ENCODE measurements around the gene LAMTOR4.

The LAMTOR4 gene

DNA sequence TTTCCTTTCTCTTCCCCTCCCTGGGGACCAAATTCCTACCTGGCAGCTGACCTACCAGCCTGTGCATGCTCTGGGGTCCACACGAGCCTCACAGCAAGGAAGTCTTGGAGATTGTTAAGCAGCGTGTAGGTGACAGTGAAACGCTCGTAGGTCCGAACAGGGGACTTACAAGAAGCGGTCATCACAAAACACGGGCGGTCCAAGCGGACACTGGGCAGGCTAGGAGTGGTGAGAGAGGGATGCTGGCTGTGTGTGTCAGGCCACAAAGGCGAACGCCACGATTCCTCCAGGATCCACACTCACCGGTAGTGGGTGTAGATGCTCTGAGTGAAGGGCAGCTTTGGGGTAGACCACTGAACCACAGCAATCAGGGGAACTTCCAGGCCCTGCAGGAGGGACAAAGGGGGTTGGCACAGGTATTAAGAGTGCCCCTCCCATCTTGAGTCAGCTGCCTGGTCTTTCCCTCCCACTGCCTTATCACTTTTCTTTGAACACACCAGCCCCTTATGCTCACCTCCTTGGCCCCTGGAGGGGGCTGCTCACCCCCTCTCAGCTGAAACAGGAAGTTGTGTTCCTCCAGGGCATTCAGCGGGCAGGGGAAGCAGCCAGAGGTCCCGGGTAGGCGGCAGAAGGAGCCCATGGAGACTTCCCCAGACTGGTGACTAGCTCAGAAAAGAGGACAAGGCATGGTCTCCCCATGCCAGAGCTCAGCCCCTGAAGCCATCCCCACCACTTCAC lies 7.8 kb downstream of the LAMTOR4 start:
- Histone ChIP-seq H3K4me1 (ENCODE audit: low read length) (peaks cover 29% of the 10 kb centered on the region), H3K9ac (ENCODE audit: low read length) (no peak overlapping the region), H3K4me2 (ENCODE audit: low read length) (0 out of 2 replicates have a peak overlapping the region, but pooled peaks have one; percentile 94), H2AFZ (ENCODE audit: low read depth, low read length) (no peak overlapping the region), H3K27ac (ENCODE audit: low read length) (no peak overlapping the region), H3K36me3 (replicated peaks; ENCODE audit: low read depth, low read length) (peaks cover 32% of the 10 kb centered on the region), H3K4me3 (ENCODE audit: low read length) (no peak overlapping the region), H4K20me1 (ENCODE audit: insufficient read depth, low read length) (peaks cover 2% of the 10 kb centered on the region; the same call in 1 of the 2 replicates), H3K79me2 (ENCODE audit: low read length) (peaks cover 14% of the 10 kb centered on the region; the same call in 1 of the 2 replicates), H3K9me3 (ENCODE audit: insufficient read depth, low read length) (no peaks in the 10 kb centered on the region), H3K27me3 (ENCODE audit: low read depth, low read length) (no peaks in the 10 kb centered on the region)
- TF ChIP-seq EZH2phosphoT487 (IDR thresholded peaks at IDR 0.05; ENCODE audit: low read depth): no peak
- TF ChIP-seq, protein P1, sequence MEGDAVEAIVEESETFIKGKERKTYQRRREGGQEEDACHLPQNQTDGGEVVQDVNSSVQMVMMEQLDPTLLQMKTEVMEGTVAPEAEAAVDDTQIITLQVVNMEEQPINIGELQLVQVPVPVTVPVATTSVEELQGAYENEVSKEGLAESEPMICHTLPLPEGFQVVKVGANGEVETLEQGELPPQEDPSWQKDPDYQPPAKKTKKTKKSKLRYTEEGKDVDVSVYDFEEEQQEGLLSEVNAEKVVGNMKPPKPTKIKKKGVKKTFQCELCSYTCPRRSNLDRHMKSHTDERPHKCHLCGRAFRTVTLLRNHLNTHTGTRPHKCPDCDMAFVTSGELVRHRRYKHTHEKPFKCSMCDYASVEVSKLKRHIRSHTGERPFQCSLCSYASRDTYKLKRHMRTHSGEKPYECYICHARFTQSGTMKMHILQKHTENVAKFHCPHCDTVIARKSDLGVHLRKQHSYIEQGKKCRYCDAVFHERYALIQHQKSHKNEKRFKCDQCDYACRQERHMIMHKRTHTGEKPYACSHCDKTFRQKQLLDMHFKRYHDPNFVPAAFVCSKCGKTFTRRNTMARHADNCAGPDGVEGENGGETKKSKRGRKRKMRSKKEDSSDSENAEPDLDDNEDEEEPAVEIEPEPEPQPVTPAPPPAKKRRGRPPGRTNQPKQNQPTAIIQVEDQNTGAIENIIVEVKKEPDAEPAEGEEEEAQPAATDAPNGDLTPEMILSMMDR (IDR thresholded peaks at IDR 0.05; ENCODE audit: low read depth, low read length): no peak

- peak overlapping the region; percentile 94; the same call in 1 of the 2 replicates for H3K4me2 ChIP-seq (ENCODE audit: low read length)
- H3K36me3 ChIP-seq (replicated peaks; ENCODE audit: low read depth, low read length): peaks cover 29% of the 10 kb centered on the region
- no peak overlapping the region for H3K27ac ChIP-seq (ENCODE audit: low read length)
- no peak overlapping the region for H3K9ac ChIP-seq (ENCODE audit: low read length)
- H3K79me2 ChIP-seq (ENCODE audit: low read length): peaks cover 11% of the 10 kb centered on the region; the same call in 1 of the 2 replicates
- H3K9me3 ChIP-seq (ENCODE audit: insufficient read depth, low read length): no peaks in the 10 kb centered on the region
- H3K4me1 ChIP-seq (ENCODE audit: low read length): peaks cover 25% of the 10 kb centered on the region
- H3K27me3 ChIP-seq (ENCODE audit: low read depth, low read length): no peaks in the 10 kb centered on the region
- no peak overlapping the region for H2AFZ ChIP-seq (ENCODE audit: low read depth, low read length)
- no peak overlapping the region for H3K4me3 ChIP-seq (ENCODE audit: low read length)
- H4K20me1 ChIP-seq (ENCODE audit: insufficient read depth, low read length): peaks cover 2% of the 10 kb centered on the region; the same call in 1 of the 2 replicates
- TF ChIP-seq EZH2phosphoT487 (IDR thresholded peaks at IDR 0.05; ENCODE audit: low read depth): no peak
- TF ChIP-seq, protein P1 (IDR thresholded peaks at IDR 0.05; ENCODE audit: low read depth, low read length): no peak
Observed at GRCh38 chr7:100157069-100157333, 8.3 kb downstream of the LAMTOR4 start.

DNA sequence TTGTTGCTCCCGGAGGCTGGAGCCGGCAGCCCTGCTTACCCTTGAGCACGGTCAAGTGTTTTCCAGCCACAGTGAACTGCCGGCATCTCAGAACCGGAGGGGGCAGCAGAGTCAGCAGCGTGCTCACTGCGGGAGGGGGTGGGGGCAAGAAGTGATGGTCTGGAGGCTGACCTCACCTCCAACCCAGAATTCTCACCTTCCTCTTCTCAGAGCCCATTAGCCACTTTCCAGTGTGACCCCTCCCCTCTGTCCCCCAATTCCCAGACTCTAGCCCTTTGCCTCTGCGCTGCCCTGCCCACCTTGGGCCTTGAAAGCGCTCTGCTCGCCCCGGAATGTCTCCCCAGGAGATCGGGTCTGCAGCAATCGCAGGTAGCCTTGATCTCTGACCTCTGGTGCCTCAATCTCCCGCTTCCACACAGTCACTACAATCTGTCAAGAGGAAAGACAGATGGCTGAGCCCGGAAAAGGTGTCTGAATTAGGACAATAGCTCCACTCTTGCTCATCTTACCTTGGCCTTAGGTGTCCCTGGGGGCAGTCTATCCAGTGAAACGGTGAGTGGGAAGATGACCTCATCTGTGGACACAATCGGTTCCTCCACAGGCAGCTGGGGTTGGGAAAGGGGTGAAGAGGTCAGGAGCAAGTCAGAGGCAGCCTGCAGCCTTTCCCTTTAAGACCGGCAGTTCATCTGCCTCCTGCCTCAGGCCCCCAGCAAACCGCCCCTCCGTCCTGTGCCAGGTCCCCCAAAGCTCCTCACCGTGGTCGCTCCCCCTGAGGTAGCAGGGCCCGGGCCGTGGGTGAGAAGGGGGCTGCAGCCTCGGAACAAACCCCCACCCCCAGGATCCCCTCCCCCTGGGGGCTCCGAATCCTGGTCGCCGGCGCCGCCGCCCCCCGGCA lies 8.9 kb downstream of the LAMTOR4 start:
- Histone ChIP-seq H3K27me3 (ENCODE audit: low read depth, low read length) (no peaks in the 10 kb centered on the region), H4K20me1 (ENCODE audit: insufficient read depth, low read length) (peaks cover under 1% of the 10 kb centered on the region; the same call in 1 of the 2 replicates), H3K9ac (ENCODE audit: low read length) (peak overlapping the region; percentile 71), H3K27ac (ENCODE audit: low read length) (no peak overlapping the region), H3K9me3 (ENCODE audit: insufficient read depth, low read length) (no peaks in the 10 kb centered on the region), H3K36me3 (replicated peaks; ENCODE audit: low read depth, low read length) (peaks cover 26% of the 10 kb centered on the region), H3K4me2 (ENCODE audit: low read length) (peak overlapping the region; percentile 94), H2AFZ (ENCODE audit: low read depth, low read length) (no peak overlapping the region), H3K4me3 (ENCODE audit: low read length) (peak overlapping the region; percentile 88), H3K4me1 (ENCODE audit: low read length) (peaks cover 19% of the 10 kb centered on the region), H3K79me2 (ENCODE audit: low read length) (peaks cover 9% of the 10 kb centered on the region; the same call in 1 of the 2 replicates)
- TF ChIP-seq, protein P1 (IDR thresholded peaks at IDR 0.05; ENCODE audit: low read depth, low read length): no peak
- no peak for TF ChIP-seq EZH2phosphoT487 (IDR thresholded peaks at IDR 0.05; ENCODE audit: low read depth)

All from OCI-LY3 (cell line).